GM23338 (cell line): Measurements from ENCODE around the gene FDXACB1. TPM values are rescaled to one million over a fixed set of nuclear protein-coding genes. Genes with fewer than 3 reads are reported as not detected.

Source experiments
- ATAC-seq: fragments of 200-7000 bp; cut with Tn5 transposase; 3 replicates; pipeline ENCODE4 v1.9.1; 2020
- DNase-seq: peaks from one replicate; pipeline ENCODE4 v3.0.0-alpha.2; 2015; ENCODE audit warnings: low spot score
- H2AFZ ChIP-seq: fragments of 200-600 bp; sonication (generic); 2 replicates; pipeline ENCODE4 v1.8.0; 2016; ENCODE audit warnings: antibody characterized with exemption, mild to moderate bottlenecking, moderate library complexity
- H3F3A ChIP-seq: fragments of 200-600 bp; sonication (generic); replicated peaks from 2 replicates; pipeline ENCODE4 v1.8.0; 2017; ENCODE audit warnings: antibody characterized with exemption, mixed run types, low read depth
- H3K27ac ChIP-seq: fragments of 200-600 bp; sonication (generic); 2 replicates; pipeline ENCODE4 v1.6.1; 2016; ENCODE audit warnings: low read depth
- H3K27me3 ChIP-seq: fragments of 200-600 bp; sonication (generic); 2 replicates; pipeline ENCODE4 v1.8.0; 2016; ENCODE audit warnings: mild to moderate bottlenecking, mixed run types, moderate library complexity; ENCODE audit not compliant: insufficient read depth
- H3K36me3 ChIP-seq: fragments of 200-600 bp; sonication (generic); 2 replicates; pipeline ENCODE4 v1.8.0; 2016; ENCODE audit warnings: mild to moderate bottlenecking; ENCODE audit not compliant: insufficient read depth
- H3K4me1 ChIP-seq: fragments of 200-600 bp; sonication (generic); 2 replicates; pipeline ENCODE4 v1.8.0; 2016; ENCODE audit warnings: mild to moderate bottlenecking, moderate library complexity; ENCODE audit not compliant: insufficient read depth
- H3K4me2 ChIP-seq: fragments of 200-600 bp; sonication (generic); 2 replicates; pipeline ENCODE4 v1.7.1; 2017; ENCODE audit warnings: mixed run types
- H3K4me3 ChIP-seq: fragments of 200-600 bp; sonication (generic); 2 replicates; pipeline ENCODE4 v1.6.1; 2016; ENCODE audit warnings: mixed run types
- H3K79me2 ChIP-seq: fragments of 200-600 bp; sonication (generic); replicated peaks from 2 replicates; pipeline ENCODE4 v1.8.0; 2017; ENCODE audit warnings: mild to moderate bottlenecking; ENCODE audit not compliant: insufficient read depth
- H3K9me2 ChIP-seq: fragments of 200-600 bp; sonication (generic); 2 replicates; pipeline ENCODE4 v1.8.0; 2017; ENCODE audit not compliant: insufficient read depth
- H4K20me1 ChIP-seq: fragments of 200-600 bp; sonication (generic); replicated peaks from 2 replicates; pipeline ENCODE4 v1.8.0; 2017; ENCODE audit warnings: mild to moderate bottlenecking; ENCODE audit not compliant: insufficient read depth
- H3K27ac Mint-ChIP-seq: 2 replicates; pipeline ENCODE4 v1.8.0; 2020; ENCODE audit warnings: inconsistent platforms, mild to moderate bottlenecking, moderate library complexity, mixed read lengths
- H3K27me3 Mint-ChIP-seq: 3 replicates; pipeline ENCODE4 v1.8.0; 2022; ENCODE audit warnings: low read depth, mild to moderate bottlenecking, moderate library complexity, mixed read lengths, inconsistent platforms; ENCODE audit not compliant: insufficient read depth, poor library complexity
- H3K36me3 Mint-ChIP-seq: 3 replicates; pipeline ENCODE4 v1.8.0; 2021; ENCODE audit warnings: low read depth, mild to moderate bottlenecking, inconsistent platforms, moderate library complexity, mixed read lengths
- H3K4me1 Mint-ChIP-seq: 3 replicates; pipeline ENCODE4 v1.8.0; 2020; ENCODE audit warnings: mild to moderate bottlenecking, inconsistent platforms, mixed read lengths
- H3K4me3 Mint-ChIP-seq: 3 replicates; pipeline ENCODE4 v1.8.0; 2021; ENCODE audit warnings: moderate library complexity, mild to moderate bottlenecking, inconsistent platforms, mixed read lengths
- H3K9me3 Mint-ChIP-seq: 3 replicates; pipeline ENCODE4 v1.8.0; 2020; ENCODE audit warnings: moderate library complexity, mild to moderate bottlenecking, inconsistent platforms, mixed read lengths
- CREB1 ChIP-seq: fragments of 250-450 bp; sonication (Bioruptor Pico); IDR thresholded peaks from 2 replicates; pipeline ENCODE4 v1.5.0; 2020; ENCODE audit warnings: low read depth, mild to moderate bottlenecking, moderate library complexity
- ETS1 ChIP-seq: IDR thresholded peaks from 2 replicates; pipeline ENCODE4 v1.6.1; 2016; ENCODE audit warnings: antibody characterized with exemption
- EZH2 ChIP-seq: fragments of 200-600 bp; sonication (generic); IDR thresholded peaks from one replicate; pipeline ENCODE4 v1.8.0; 2017; ENCODE audit warnings: antibody characterized with exemption, mild to moderate bottlenecking, low read depth; ENCODE audit not compliant: unreplicated experiment
- EZH2phosphoT487 ChIP-seq: fragments of 200-600 bp; sonication (generic); IDR thresholded peaks from one replicate; pipeline ENCODE4 v1.8.1; 2018; ENCODE audit warnings: antibody characterized with exemption; ENCODE audit not compliant: unreplicated experiment
- JUNB ChIP-seq: IDR thresholded peaks from one replicate; pipeline ENCODE4 v1.6.1; 2016; ENCODE audit warnings: antibody characterized with exemption; ENCODE audit not compliant: unreplicated experiment
- NANOG ChIP-seq: IDR thresholded peaks from 2 replicates; pipeline ENCODE4 v1.6.1; 2016; ENCODE audit warnings: antibody characterized with exemption, borderline replicate concordance
- POLR2AphosphoS5 ChIP-seq: IDR thresholded peaks from 2 replicates; pipeline ENCODE4 v1.6.1; 2016; ENCODE audit warnings: antibody characterized with exemption, low read depth
- REST ChIP-seq: IDR thresholded peaks from one replicate; pipeline ENCODE4 v1.6.1; 2018; ENCODE audit warnings: antibody characterized with exemption; ENCODE audit not compliant: unreplicated experiment
- STAT1 ChIP-seq: IDR thresholded peaks from one replicate; pipeline ENCODE4 v1.6.1; 2016; ENCODE audit warnings: antibody characterized with exemption; ENCODE audit not compliant: unreplicated experiment
- ZNF331 ChIP-seq: fragments of 250-450 bp; sonication (Bioruptor Pico); IDR thresholded peaks from 2 replicates; pipeline ENCODE4 v1.5.0; 2020; ENCODE audit warnings: low read depth, mild to moderate bottlenecking, moderate library complexity
- ZNF462 ChIP-seq: fragments of 250-450 bp; sonication (Bioruptor Pico); IDR thresholded peaks from 2 replicates; pipeline ENCODE4 v1.5.0; 2020; ENCODE audit warnings: mild to moderate bottlenecking, moderate library complexity
- polyA plus RNA-seq: library from polyadenylated mRNA; unstranded; fragments of >200 nt; fragmentation: Nextera tagmentation; extraction: Ambion mirVana; gene quantifications from 2 replicates; pipeline ENCODE4 v1.2.1, GENCODE V29; 2016
- total RNA-seq: library from RNA; depleted of rRNA; stranded (reverse); fragments of >200 nt; shearing (Covaris generic); gene quantifications from 2 replicates; pipeline ENCODE4 v1.2.3, GENCODE V29; 2014

FDXACB1 gene
- total and polyA plus RNA-seq, 2 experiments from 2014 or later, result 1.6 to 2.4 TPM

- no peak for TF ChIP-seq ZNF462
- TF ChIP-seq JUNB, result no peak
- TF ChIP-seq ETS1, result no peak
- no peak for TF ChIP-seq EZH2
Measured at GRCh38 chr11:111925953-111926352, 47.0 kb upstream of the FDXACB1 start (continued).

GRCh38 chr11:111923951-111924350 lies 45.0 kb upstream of the FDXACB1 start:
- H4K20me1 ChIP-seq, result no peaks in the 10 kb centered on the region
- peaks cover 32% of the 10 kb centered on the region for H3K4me1 Mint-ChIP-seq
- H3K4me3 ChIP-seq, result no peak overlapping the region
- no peak overlapping the region for H3K4me2 ChIP-seq
- H2AFZ ChIP-seq, result 0 out of 2 replicates have a peak overlapping the region, but pooled peaks have one; percentile 67
- H3K4me3 Mint-ChIP-seq, result no peak overlapping the region
- H3K27me3 ChIP-seq, result no peaks in the 10 kb centered on the region
- H3K4me1 ChIP-seq, result peaks cover 20% of the 10 kb centered on the region
- H3K27ac Mint-ChIP-seq, result peak overlapping the region; percentile 25; the same call in 1 of the 2 replicates
- no peaks in the 10 kb centered on the region for H3K9me3 Mint-ChIP-seq
- no peaks in the 10 kb centered on the region; the same call in 1 of the 2 replicates for H3F3A ChIP-seq
- ATAC-seq, result no peak
- no peaks in the 10 kb centered on the region for H3K27me3 Mint-ChIP-seq
- no peaks in the 10 kb centered on the region for H3K79me2 ChIP-seq
- H3K36me3 ChIP-seq, result no peaks in the 10 kb centered on the region
- no peak overlapping the region for H3K27ac ChIP-seq
- no peaks in the 10 kb centered on the region for H3K36me3 Mint-ChIP-seq
- H3K9me2 ChIP-seq, result no peaks in the 10 kb centered on the region
- DNase-seq, result no peak
- TF ChIP-seq CREB1 (CRISPR knock-in tag), result no peak
- TF ChIP-seq EZH2phosphoT487, result no peak
- no peak for TF ChIP-seq STAT1
- no peak for TF ChIP-seq ETS1
- no peak for TF ChIP-seq ZNF331 (CRISPR knock-in tag)
- no peak for TF ChIP-seq POLR2AphosphoS5
- no peak for TF ChIP-seq REST
- TF ChIP-seq NANOG, result no peak
- no peak for TF ChIP-seq JUNB
- no peak for TF ChIP-seq EZH2
